ENCODE measurements around the gene WDR12.
A peak's percentile ranks its signal among the peaks of the same experiment; 100 is the strongest.

WDR12 gene

GRCh38 chr2:202831242-202832220 lies 79.9 kb downstream of the WDR12 start:
- no peaks in the 10 kb centered on the region for H3K27me3 ChIP-seq (replicated peaks; ENCODE audit: control insufficient read depth, insufficient read depth, low read length)
- no peak overlapping the region for H3K4me3 ChIP-seq (replicated peaks; ENCODE audit: low read depth, low read length)
- H3K36me3 ChIP-seq (ENCODE audit: control insufficient read depth, insufficient read depth, low read length), result no peaks in the 10 kb centered on the region
- DNase-seq (ENCODE audit: extremely low read depth, insufficient read length), result peak; percentile 20
- TF ChIP-seq CTCF (IDR thresholded peaks at IDR 0.05; ENCODE audit: insufficient read depth, low read length, poor library complexity, severe bottlenecking), result peak; percentile 58

- no peak overlapping the region for H3K4me3 ChIP-seq (replicated peaks; ENCODE audit: low read depth, low read length)
- H3K27me3 ChIP-seq (replicated peaks; ENCODE audit: control insufficient read depth, insufficient read depth, low read length), result no peaks in the 10 kb centered on the region
- no peak for DNase-seq (ENCODE audit: extremely low read depth, insufficient read length)
- no peaks in the 10 kb centered on the region for H3K36me3 ChIP-seq (ENCODE audit: control insufficient read depth, insufficient read depth, low read length)
- TF ChIP-seq CTCF (IDR thresholded peaks at IDR 0.05; ENCODE audit: insufficient read depth, low read length, poor library complexity, severe bottlenecking), result no peak
Measured at GRCh38 chr2:202824901-202825300, 86.6 kb downstream of the WDR12 start.
